HCT116 (cell line): ENCODE data around the gene CYGB. TPM values are rescaled to one million over a fixed set of nuclear protein-coding genes. Genes with fewer than 3 reads are reported as not detected.
"Not testable (repeated sequence)": the region's sequence is repeated elsewhere in the genome, so short reads cannot be mapped to it uniquely, and the experiment has no call there.

Experiments used
- ATAC-seq: fragments of 200-7000 bp; cut with Tn5 transposase; 2 replicates; pipeline ENCODE4 v1.9.1; 2020; ENCODE audit warnings: mild to moderate bottlenecking, moderate library complexity
- BruUV-seq: library from RNA; stranded (reverse); fragments of 400-500 nt; replicated peaks from 2 replicates; lab custom pipeline; 2021; lab: Mats Ljungman, UMichigan
- CTCF ChIA-PET: fragments of 300-600 bp; sonication (Branson Sonifier 250); formaldehyde crosslinking; loops from one replicate; lab custom pipeline; 2021; ENCODE audit warnings: antibody characterized with exemption; lab: Charles Lee
- POLR2A ChIA-PET: fragments of 300-600, 350-600 bp; sonication (Branson Sonifier 250); formaldehyde crosslinking; loops from one replicate; lab custom pipeline; 2021; ENCODE audit warnings: antibody characterized with exemption; lab: Charles Lee
- RAD21 ChIA-PET, 2 experiments: fragments of 300-600 bp; sonication (Branson Sonifier 250); formaldehyde crosslinking; loops; one replicate each; lab custom pipeline; 2023; ENCODE audit warnings: low total read pairs in 2 of 2; ENCODE audit not compliant: uncharacterized antibody in 2 of 2, unreplicated experiment in 2 of 2, low non-redundant PET in 1 of 2; lab: Charles Lee
- DNase-seq: peaks from one replicate; pipeline ENCODE4 v3.0.0-alpha.2; 2010; ENCODE audit warnings: low read depth, low spot score
- H2AFZ ChIP-seq: fragments of 200-600 bp; shearing (Covaris generic), sonication (generic); 2 replicates; pipeline ENCODE4 v1.6.1; 2017; ENCODE audit warnings: low read depth, mixed run types, mixed read lengths, antibody characterized with exemption, low read length; ENCODE audit not compliant: poor library complexity, severe bottlenecking
- H3K27ac ChIP-seq: 2 replicates; pipeline ENCODE4 v1.5.1; 2012; ENCODE audit warnings: low read depth, low read length
- H3K27me3 ChIP-seq: fragments of 200-600 bp; sonication (generic); 2 replicates; pipeline ENCODE4 v1.6.1; 2016; ENCODE audit warnings: mixed run types, low read length, mixed read lengths; ENCODE audit not compliant: insufficient read depth
- H3K36me3 ChIP-seq, 2 experiments: fragments of 200-500 bp in 1 of 2; fragments of 200-600 bp in 1 of 2; sonication (Bioruptor generic) in 1 of 2; sonication (generic) in 1 of 2; 2 replicates each; pipeline versions ENCODE4 v1.5.1 to v1.6.1; 2014 to 2016; ENCODE audit warnings: low read length in 2 of 2, inconsistent platforms in 1 of 2, mixed read lengths in 1 of 2, mixed run types in 1 of 2; ENCODE audit not compliant: insufficient read depth in 2 of 2, control insufficient read depth in 1 of 2
- H3K4me1 ChIP-seq, 2 experiments: fragments of 200-600 bp in 1 of 2; sonication (generic) in 1 of 2; 2 replicates each; pipeline versions ENCODE4 v1.5.1 to v1.6.1; 2012 to 2017; ENCODE audit warnings: low read length in 2 of 2, inconsistent platforms in 1 of 2, mild to moderate bottlenecking in 1 of 2, mixed read lengths in 1 of 2, mixed run types in 1 of 2, moderate library complexity in 1 of 2; ENCODE audit not compliant: insufficient read depth in 2 of 2, control insufficient read depth in 1 of 2
- H3K4me2 ChIP-seq: fragments of 200-600 bp; sonication (generic); 2 replicates; pipeline ENCODE4 v1.6.1; 2017; ENCODE audit warnings: mixed run types, low read length, mixed read lengths
- H3K4me3 ChIP-seq, 2 experiments: fragments of 200-600 bp in 1 of 2; sonication (generic) in 1 of 2; replicated peaks in 1 of 2; 2 replicates each; pipeline ENCODE4 v1.5.1; 2011 to 2016; ENCODE audit warnings: low read length in 2 of 2, control low read depth in 1 of 2, low read depth in 1 of 2, mild to moderate bottlenecking in 1 of 2, mixed read lengths in 1 of 2, mixed run types in 1 of 2
- H3K79me2 ChIP-seq: fragments of 200-600 bp; sonication (generic); 2 replicates; pipeline ENCODE4 v1.6.1; 2017; ENCODE audit warnings: mild to moderate bottlenecking, mixed run types, low read length, moderate library complexity, mixed read lengths; ENCODE audit not compliant: insufficient read depth
- H3K9ac ChIP-seq: fragments of 200-600 bp; sonication (generic); 2 replicates; pipeline ENCODE4 v1.6.1; 2016; ENCODE audit warnings: low read length, mixed read lengths
- H3K9me2 ChIP-seq: fragments of 200-600 bp; sonication (generic), shearing (Covaris generic); 2 replicates; pipeline ENCODE4 v1.6.1; 2017; ENCODE audit warnings: mixed run types, mild to moderate bottlenecking, moderate library complexity; ENCODE audit not compliant: insufficient read depth
- H3K9me3 ChIP-seq, 2 experiments: fragments of 200-500 bp in 1 of 2; fragments of 200-600 bp in 1 of 2; sonication (Bioruptor generic) in 1 of 2; sonication (generic) in 1 of 2; 2 replicates each; pipeline ENCODE4 v1.6.1; 2014 to 2017; ENCODE audit warnings: low read length in 2 of 2, mixed read lengths in 2 of 2, inconsistent platforms in 1 of 2, low read depth in 1 of 2, mild to moderate bottlenecking in 1 of 2, mixed run types in 1 of 2, moderate library complexity in 1 of 2; ENCODE audit not compliant: control insufficient read depth in 1 of 2, insufficient read depth in 1 of 2
- H4K20me1 ChIP-seq: fragments of 200-600 bp; sonication (generic), shearing (Covaris generic); 2 replicates; pipeline ENCODE4 v1.6.1; 2017; ENCODE audit warnings: mixed run types, mild to moderate bottlenecking, moderate library complexity; ENCODE audit not compliant: insufficient read depth
- EZH2phosphoT487 ChIP-seq: fragments of 200-600 bp; IDR thresholded peaks from 2 replicates; pipeline ENCODE4 v1.6.1; 2018; ENCODE audit warnings: antibody characterized with exemption, borderline replicate concordance
- FOSL1 ChIP-seq: IDR thresholded peaks from 2 replicates; pipeline ENCODE4 v1.6.1; 2012; ENCODE audit warnings: low read depth
- JUND ChIP-seq: IDR thresholded peaks from 2 replicates; pipeline ENCODE4 v1.6.1; 2012
- POLR2AphosphoS5 ChIP-seq: IDR thresholded peaks from 2 replicates; pipeline ENCODE4 v1.6.1; 2011; ENCODE audit warnings: mild to moderate bottlenecking, low read depth, low read length, moderate library complexity
- REST ChIP-seq: IDR thresholded peaks from 2 replicates; pipeline ENCODE4 v1.6.1; 2012; ENCODE audit warnings: low read depth
- SP1 ChIP-seq: IDR thresholded peaks from 2 replicates; pipeline ENCODE4 v1.6.1; 2012; ENCODE audit warnings: low read depth
- TCF7L2 ChIP-seq: IDR thresholded peaks from 2 replicates; pipeline ENCODE4 v1.7.0; 2011; ENCODE audit warnings: borderline replicate concordance, inconsistent platforms; ENCODE audit not compliant: insufficient read depth, insufficient read length; ENCODE audit errors: extremely low read depth
- YY1 ChIP-seq: IDR thresholded peaks from 2 replicates; pipeline ENCODE4 v1.6.1; 2011; ENCODE audit warnings: low read length, low read depth, moderate library complexity, mild to moderate bottlenecking; ENCODE audit not compliant: insufficient replicate concordance; ENCODE audit errors: extremely low read depth
- ZFX ChIP-seq: fragments of 450-650 bp; IDR thresholded peaks from 2 replicates; pipeline ENCODE4 v1.6.1; 2017
- intact Hi-C: fragments of 100-400 bp; cut with micrococcal nuclease; formaldehyde crosslinking; loops from 2 replicates; pipeline ENCODE4 v1.10.0; 2022
- total RNA-seq: library from RNA; stranded (reverse); gene quantifications from one replicate; pipeline ENCODE4 v1.2.1, GENCODE V29; 2021; ENCODE audit not compliant: unreplicated experiment
- TF ChIP-seq, protein P1 (sequence below): IDR thresholded peaks from 2 replicates; pipeline ENCODE4 v1.6.1; 2011; ENCODE audit warnings: mild to moderate bottlenecking, low read length, moderate library complexity; ENCODE audit not compliant: insufficient replicate concordance; ENCODE audit errors: extremely low read depth

Gene CYGB
- total RNA-seq, 1 experiment from 2014 or later = 0.66 TPM

GRCh38 chr17:76515274-76515949, 22.1 kb downstream of the CYGB start:
- RAD21 ChIA-PET = no interaction called here
- Histone ChIP-seq H3K27me3 (no peaks in the 10 kb centered on the region), H2AFZ (no peak overlapping the region), H3K4me1 (no peaks in the 10 kb centered on the region), H3K9me2 (no peaks in the 10 kb centered on the region), H3K9me3 (no peaks in the 10 kb centered on the region)
- TF ChIP-seq JUND (no peak), ZFX (no peak), EZH2phosphoT487 (no peak), TCF7L2 (no peak), FOSL1 (no peak), POLR2AphosphoS5 (no peak), SP1 (no peak), YY1 (no peak), REST (no peak)
- TF ChIP-seq, protein P1, sequence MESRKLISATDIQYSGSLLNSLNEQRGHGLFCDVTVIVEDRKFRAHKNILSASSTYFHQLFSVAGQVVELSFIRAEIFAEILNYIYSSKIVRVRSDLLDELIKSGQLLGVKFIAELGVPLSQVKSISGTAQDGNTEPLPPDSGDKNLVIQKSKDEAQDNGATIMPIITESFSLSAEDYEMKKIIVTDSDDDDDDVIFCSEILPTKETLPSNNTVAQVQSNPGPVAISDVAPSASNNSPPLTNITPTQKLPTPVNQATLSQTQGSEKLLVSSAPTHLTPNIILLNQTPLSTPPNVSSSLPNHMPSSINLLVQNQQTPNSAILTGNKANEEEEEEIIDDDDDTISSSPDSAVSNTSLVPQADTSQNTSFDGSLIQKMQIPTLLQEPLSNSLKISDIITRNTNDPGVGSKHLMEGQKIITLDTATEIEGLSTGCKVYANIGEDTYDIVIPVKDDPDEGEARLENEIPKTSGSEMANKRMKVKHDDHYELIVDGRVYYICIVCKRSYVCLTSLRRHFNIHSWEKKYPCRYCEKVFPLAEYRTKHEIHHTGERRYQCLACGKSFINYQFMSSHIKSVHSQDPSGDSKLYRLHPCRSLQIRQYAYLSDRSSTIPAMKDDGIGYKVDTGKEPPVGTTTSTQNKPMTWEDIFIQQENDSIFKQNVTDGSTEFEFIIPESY = no peak
- TF ChIP-seq, all 23 proteins: peak for 0
- intact Hi-C loops = no loop called here
- H3K79me2 ChIP-seq = no peaks in the 10 kb centered on the region
- ATAC-seq (no peak), DNase-seq (no peak)
- no peak overlapping the region for H3K4me3 ChIP-seq
- ChIA-PET CTCF (no interaction called here), POLR2A (no interaction called here)
- no peaks in the 10 kb centered on the region for H3K36me3 ChIP-seq
- H4K20me1 ChIP-seq = no peaks in the 10 kb centered on the region
- BruUV-seq = no TSS peak
- H3K4me2 ChIP-seq = no peak overlapping the region
- H3K27ac ChIP-seq = no peak overlapping the region
- no peak overlapping the region for H3K9ac ChIP-seq

- intact Hi-C loops, POLR2A ChIA-PET, H3K4me3 ChIP-seq, H4K20me1 ChIP-seq, DNase-seq, RAD21 ChIA-PET, H3K4me1 ChIP-seq, H3K9me2 ChIP-seq, H2AFZ ChIP-seq, H3K36me3 ChIP-seq, H3K9ac ChIP-seq, H3K9me3 ChIP-seq, H3K27me3 ChIP-seq, ATAC-seq, H3K4me2 ChIP-seq, BruUV-seq, H3K79me2 ChIP-seq, H3K27ac ChIP-seq: not testable (repeated sequence)
- CTCF ChIA-PET = interaction anchor here (1.1 kb wide), 1 partner anchor 8 kb away, joined by 6 read pairs; no protein-coding TSS in a partner anchor
These were observed 23.2 kb downstream of the CYGB start for GRCh38 chr17:76514355-76514754.
